HG03045 (cell line): Measurements from ENCODE around the gene KATNAL1.

Experiments used
- ATAC-seq: cut with Tn5 transposase; IDR thresholded peaks from one replicate; pipeline ENCODE4 v1.9.1; 2021; ENCODE audit warnings: mild to moderate bottlenecking, moderate library complexity; ENCODE audit not compliant: unreplicated experiment

Gene KATNAL1

DNA sequence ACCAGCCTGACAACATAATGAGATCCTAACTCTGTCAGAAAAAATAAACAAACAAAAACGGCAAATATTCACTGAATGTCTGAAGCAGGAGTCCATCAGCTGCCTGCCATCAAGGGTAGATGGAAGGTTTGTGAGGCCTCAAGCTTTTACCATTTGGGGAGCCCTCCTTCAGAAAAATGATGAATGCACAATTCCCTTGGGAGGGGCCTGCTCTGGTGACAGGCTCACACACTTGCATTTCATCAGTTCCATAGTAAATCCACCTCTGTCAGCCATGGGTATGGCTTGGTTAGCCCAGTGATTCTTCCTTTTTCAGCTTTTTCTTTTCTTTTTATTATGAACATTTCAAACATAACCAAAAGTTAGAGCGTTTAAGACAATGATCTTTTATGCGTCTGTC is 26.3 kb upstream of the KATNAL1 start:
- ATAC-seq = no peak

DNA sequence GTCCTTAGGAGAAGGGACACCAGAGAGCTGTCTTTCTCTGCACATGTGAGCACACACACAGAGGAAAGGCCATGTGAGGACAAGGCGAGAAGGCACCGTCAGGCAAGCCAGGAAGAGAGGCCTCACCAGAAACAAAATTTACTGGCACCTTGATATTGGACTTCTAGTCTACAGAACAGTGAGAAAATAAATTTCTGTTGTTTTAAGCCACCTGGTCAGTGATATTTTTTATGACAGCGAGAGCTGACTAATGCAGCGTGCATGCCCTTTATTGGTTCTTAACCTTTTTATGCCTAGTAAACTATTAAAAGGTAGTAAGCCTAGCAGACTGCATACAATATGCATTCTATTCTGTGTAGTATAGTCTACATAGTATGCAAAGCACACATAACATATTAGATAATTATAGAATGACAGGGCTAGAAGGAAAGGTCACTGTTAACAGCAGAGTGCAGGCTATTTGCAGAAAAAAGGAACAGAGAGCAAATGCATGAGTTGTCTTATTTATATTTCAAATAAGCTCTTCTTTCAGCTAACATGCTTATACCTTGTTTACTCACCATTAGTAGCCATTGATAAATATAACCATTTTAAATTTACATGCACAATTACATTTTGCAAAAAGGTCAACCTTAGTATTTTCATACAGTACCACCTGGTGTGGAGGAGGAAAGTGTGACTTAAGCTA is 25.2 kb upstream of the KATNAL1 start:
- ATAC-seq = no peak

- ATAC-seq = no peak
These were observed 24.0 kb upstream of the KATNAL1 start for GRCh38 chr13:30331331-30331771.

DNA sequence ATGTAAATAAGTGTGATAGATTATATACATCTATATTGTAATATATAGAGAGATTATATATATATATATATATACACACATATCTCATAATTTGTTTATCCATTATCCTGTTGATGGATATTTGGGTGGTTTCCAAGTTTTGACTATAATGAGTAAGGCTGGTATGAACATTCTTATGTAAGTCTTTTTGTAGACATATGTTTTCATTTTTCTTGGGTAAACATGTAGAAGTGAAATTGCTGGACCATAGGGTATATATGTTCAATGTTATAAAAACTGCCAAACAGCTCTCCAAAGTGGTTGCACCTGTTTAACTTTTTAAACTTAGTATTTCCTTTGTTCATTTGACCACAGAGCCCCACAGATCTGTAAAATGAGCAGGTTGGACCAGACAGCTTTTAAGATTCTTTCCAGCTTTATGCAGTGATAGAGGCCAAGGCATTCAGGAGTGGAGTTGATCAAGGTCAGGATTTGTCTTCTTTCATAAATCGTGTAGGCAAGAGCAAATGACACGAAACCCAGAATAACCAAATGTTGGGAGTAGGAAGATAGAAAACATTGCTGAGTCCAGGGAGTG is 21.7 kb upstream of the KATNAL1 start:
- ATAC-seq = no peak

- ATAC-seq = no peak
These were observed 18.3 kb upstream of the KATNAL1 start for GRCh38 chr13:30325668-30326067.

- ATAC-seq = no peak
These were observed 16.2 kb upstream of the KATNAL1 start for GRCh38 chr13:30323524-30323923.

DNA sequence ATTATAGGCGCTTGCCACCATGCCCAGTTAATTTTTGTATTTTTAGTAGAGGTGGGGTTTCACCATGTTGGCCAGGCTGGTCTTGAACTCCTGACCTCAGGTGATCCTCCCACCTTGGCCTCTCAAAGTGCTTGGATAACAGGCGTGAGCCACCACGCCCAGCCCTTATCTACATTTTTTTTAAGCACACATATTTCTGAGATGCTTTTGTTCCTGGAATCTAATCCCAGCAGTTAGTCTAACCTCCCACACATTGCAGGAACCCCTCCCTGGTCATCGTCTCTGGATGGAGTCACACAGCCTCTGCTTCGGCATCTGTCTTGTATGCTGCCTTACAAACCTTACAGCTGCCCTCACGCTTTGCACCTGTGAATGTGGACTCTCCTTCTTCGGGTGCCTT is 15.1 kb upstream of the KATNAL1 start:
- no peak for ATAC-seq

DNA sequence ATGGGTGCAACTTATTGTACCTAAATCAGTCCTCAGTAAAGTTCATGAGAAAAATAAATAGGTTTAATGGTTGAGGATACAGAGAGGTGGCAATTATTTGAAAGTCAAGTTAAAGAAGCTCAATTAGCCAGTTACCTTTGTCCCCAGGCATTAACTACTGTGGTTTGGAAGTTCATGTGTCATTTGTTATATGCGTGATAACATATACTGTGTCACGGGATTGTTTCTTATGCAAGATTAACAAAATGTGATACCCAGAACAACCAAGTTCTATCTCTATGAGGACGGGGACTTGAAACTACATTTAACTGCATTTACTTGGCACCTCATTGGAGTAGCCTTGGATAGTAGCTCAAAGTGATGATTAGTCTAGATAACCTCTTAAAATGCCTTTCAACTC is 13.9 kb upstream of the KATNAL1 start:
- ATAC-seq = no peak

- no peak for ATAC-seq
These were observed 12.3 kb upstream of the KATNAL1 start for GRCh38 chr13:30319655-30320054.

GRCh38 chr13:30319130-30319529 is 11.8 kb upstream of the KATNAL1 start:
- ATAC-seq = no peak

DNA sequence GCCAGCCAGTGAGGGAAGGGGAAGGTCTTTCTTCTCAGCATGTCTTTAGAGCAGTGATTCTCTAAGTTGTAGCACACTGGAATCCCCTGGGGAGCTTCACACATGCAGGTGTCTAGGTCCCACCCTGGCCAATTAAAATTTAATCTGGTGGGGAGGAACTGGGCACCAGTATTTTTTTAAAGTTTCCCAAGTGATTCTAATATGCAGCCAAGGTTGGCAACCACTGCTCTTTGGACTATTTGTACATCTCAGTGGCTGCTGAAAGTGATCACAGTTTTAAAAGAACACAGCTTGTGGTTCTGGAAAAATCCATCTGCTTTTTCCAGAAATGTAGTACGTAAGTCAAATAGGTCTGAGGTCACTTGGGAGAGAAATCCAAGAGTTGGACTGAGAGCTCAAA is 10.7 kb upstream of the KATNAL1 start:
- ATAC-seq = no peak

GRCh38 chr13:30314562-30314961 is 7.2 kb upstream of the KATNAL1 start:
- ATAC-seq = no peak

DNA sequence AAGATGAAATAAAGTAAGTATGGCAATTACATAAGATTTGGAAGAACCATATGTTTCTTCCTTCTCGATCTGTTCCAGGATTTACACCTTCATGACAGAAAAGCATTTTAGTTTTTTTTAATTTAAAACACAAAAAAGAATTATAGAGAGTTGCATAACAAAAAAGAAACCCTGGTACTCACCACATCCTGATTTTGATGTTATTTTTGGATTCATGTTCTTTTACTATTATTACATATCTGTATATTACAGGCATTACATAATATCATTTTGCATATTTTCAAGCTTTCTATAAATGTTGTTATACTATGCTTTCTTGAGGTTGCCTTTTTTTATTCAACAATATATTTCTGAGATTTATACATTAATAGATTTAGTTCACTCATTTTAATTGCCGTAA is 6.7 kb upstream of the KATNAL1 start:
- ATAC-seq = no peak

DNA sequence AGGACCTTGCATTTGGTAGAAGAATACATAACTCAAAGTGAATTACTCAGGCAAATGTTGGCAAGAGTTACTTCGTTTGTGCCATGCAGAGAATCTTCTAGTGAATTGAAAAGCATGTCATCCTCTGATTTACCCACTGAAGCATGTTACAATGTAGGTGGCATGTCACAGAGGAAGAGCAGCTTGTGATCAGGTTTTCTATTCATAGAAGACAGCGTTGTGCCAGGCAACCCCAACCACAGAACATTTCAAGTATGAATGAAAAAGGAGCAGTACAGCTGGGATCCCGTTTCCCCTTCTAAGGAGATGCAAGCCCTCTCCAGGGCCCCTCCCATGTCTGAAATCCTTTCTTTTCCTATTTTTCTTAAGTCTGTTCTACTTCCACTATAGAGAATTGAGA is 6.0 kb upstream of the KATNAL1 start:
- no peak for ATAC-seq

GRCh38 chr13:30312904-30313303 is 5.6 kb upstream of the KATNAL1 start:
- no peak for ATAC-seq

DNA sequence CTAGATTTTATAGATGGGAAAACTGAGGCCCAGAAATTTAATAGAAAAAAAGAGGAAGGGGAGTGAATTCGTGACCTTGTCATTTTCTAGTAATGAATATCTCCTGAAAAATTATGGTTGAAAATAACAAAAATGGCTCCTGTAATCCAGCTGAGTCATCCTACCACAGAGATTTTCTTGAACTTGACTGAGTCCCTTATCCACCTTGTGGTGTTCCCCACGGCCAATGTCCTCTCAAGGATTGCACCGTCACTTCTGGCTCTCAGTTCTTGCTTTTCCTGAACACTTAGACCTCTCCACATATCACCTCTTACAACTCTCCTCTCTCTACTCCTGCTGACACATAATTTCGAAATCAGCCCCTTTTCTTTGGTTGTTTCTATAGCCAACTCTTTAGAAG is 1.2 kb upstream of the KATNAL1 start:
- no peak for ATAC-seq

- no peak for ATAC-seq
These were observed 580 bp upstream of the KATNAL1 start for GRCh38 chr13:30307971-30308290.

- ATAC-seq = peak; percentile 90
These were observed 573 bp downstream of the KATNAL1 start for GRCh38 chr13:30306762-30307193.

DNA sequence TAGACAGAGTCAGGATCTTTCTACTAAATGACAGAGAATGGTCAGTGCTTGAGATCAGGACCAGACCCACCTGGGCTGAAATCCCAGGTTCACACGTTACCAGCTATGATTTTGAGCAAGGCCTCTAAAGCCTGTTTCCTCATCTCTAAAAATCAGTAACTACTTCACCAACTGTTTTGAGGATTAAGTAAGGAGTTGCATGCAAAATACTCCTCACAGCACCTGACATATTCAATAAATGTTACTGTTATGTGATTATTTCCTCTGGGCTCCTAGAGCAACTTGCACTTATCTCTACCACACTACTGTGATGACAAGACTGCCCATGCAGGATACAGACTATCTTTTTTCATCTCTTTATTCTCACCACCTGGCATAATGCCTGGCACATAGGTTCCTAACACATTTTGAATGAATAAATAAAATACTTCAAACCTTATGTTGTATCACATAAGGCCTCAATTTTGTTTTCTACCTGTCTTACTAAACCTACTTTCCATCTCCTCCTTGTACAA is 1.8 kb downstream of the KATNAL1 start:
- ATAC-seq = no peak

GRCh38 chr13:30303269-30303668 is 4.1 kb downstream of the KATNAL1 start:
- no peak for ATAC-seq

- ATAC-seq = no peak
These were observed 5.5 kb downstream of the KATNAL1 start for GRCh38 chr13:30301827-30302226.

DNA sequence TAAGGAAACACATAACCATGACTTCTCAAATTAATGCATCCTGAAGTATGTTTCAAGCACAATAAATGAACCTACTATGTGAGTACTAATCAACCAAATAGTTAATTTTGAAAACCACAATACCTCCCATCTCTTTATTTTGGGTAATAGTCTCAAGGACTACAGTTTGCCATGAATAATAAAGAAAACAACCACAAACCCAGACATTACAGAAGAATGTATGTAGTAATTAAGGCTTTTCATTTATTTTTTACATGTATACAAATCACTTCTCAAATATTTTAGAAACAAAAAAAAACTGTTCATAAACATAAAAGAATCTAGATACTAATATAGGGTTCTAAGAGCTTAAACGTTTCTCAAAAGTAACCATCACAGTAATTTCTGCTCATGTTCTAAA is 6.8 kb downstream of the KATNAL1 start:
- ATAC-seq = no peak

DNA sequence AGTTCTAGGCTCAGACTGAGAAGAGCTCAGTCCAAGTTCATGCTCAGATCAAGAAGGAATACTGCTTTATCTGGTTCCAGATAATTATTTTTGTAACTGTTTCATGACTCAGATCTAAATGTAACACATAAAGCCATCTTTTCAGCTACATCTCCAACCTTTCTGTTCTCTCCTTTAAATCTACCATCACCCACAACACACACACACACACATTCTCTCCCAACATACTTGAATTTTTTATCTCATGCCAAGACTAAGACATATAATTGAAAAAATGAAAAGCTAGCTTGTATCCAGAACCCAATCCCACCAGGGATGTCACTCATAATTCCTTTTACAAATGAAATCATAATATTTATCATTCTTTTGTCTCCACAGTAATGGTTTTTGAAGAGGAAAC is 7.6 kb downstream of the KATNAL1 start:
- ATAC-seq = no peak
